Measurements from ENCODE around the gene DAB1. TPM values are rescaled to one million over a fixed set of nuclear protein-coding genes. Genes with fewer than 3 reads are reported as not detected.

Gene DAB1
- total RNA-seq, 1 donor from 2014 or later, result 1.6 TPM

DNA sequence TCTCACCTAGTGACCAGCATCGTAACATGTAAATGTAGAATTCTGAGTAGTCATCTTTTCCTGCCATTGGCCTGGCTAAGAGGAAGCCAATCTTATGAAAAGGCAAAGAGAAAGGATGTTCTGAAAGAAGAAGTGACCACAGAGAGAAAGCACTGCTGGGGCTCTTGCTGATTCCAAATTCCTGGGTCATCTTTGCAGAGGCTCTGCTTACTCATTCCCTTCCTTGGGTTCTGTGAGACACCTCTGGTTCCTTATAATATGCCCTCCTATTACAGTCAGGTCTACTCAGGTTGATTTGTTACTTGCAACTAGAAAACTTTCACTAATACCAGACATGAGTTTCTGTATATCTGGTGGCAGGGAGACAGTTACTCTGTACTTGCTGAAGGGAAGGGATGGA is 259.3 kb downstream of the DAB1 start:
- Histone ChIP-seq H3K27ac (ENCODE audit: low read depth, low read length) (no peak overlapping the region), H3K4me1 (ENCODE audit: insufficient read depth, low read length) (peaks cover 7% of the 10 kb centered on the region), H2AFZ (ENCODE audit: low read depth, low read length) (no peak overlapping the region), H3K36me3 (ENCODE audit: insufficient read depth, low read length) (no peaks in the 10 kb centered on the region), H4K20me1 (ENCODE audit: insufficient read depth, low read length) (no peaks in the 10 kb centered on the region), H3K9ac (ENCODE audit: low read length) (no peak overlapping the region), H3K4me2 (ENCODE audit: low read length) (no peak overlapping the region), H3K9me3 (ENCODE audit: insufficient read depth, low read depth, low read length) (no peaks in the 10 kb centered on the region), H3K79me2 (ENCODE audit: insufficient read depth, low read length) (no peaks in the 10 kb centered on the region), H3K27me3 (ENCODE audit: insufficient read depth, low read length) (peaks cover 2% of the 10 kb centered on the region), H3K4me3 (ENCODE audit: insufficient read depth, low read depth, low read length) (no peak overlapping the region)
- peaks cover 17% of the 10 kb centered on the region for H3K4me1 Mint-ChIP-seq (ENCODE audit: low read depth, unreplicated experiment)
- H3K27me3 Mint-ChIP-seq (ENCODE audit: low read depth, unreplicated experiment), result peaks cover 12% of the 10 kb centered on the region
- no peaks in the 10 kb centered on the region for H3K36me3 Mint-ChIP-seq (ENCODE audit: low read depth, unreplicated experiment)
- TF ChIP-seq EZH2 (IDR thresholded peaks at IDR 0.05; ENCODE audit: insufficient read depth, low read length) (no peak), CTCF (IDR thresholded peaks at IDR 0.05; ENCODE audit: insufficient read depth, low read depth, low read length) (no peak)
- no peak overlapping the region for H3K27ac Mint-ChIP-seq (ENCODE audit: unreplicated experiment)
- DNase-seq (ENCODE audit: low read depth) (no peak), FAIRE-seq (no peak)
- H3K9me3 Mint-ChIP-seq (ENCODE audit: unreplicated experiment), result no peaks in the 10 kb centered on the region
- no peak overlapping the region for H3K4me3 Mint-ChIP-seq (ENCODE audit: unreplicated experiment)

- Histone ChIP-seq H3K4me2 (ENCODE audit: low read length) (no peak overlapping the region), H3K79me2 (ENCODE audit: insufficient read depth, low read length) (no peaks in the 10 kb centered on the region), H3K4me1 (ENCODE audit: insufficient read depth, low read length) (peaks cover 7% of the 10 kb centered on the region), H3K27ac (ENCODE audit: low read depth, low read length) (no peak overlapping the region), H4K20me1 (ENCODE audit: insufficient read depth, low read length) (no peaks in the 10 kb centered on the region), H3K4me3 (ENCODE audit: insufficient read depth, low read depth, low read length) (no peak overlapping the region), H3K9me3 (ENCODE audit: insufficient read depth, low read depth, low read length) (no peaks in the 10 kb centered on the region), H2AFZ (ENCODE audit: low read depth, low read length) (no peak overlapping the region), H3K36me3 (ENCODE audit: insufficient read depth, low read length) (no peaks in the 10 kb centered on the region), H3K9ac (ENCODE audit: low read length) (no peak overlapping the region), H3K27me3 (ENCODE audit: insufficient read depth, low read length) (peaks cover 2% of the 10 kb centered on the region)
- peaks cover 17% of the 10 kb centered on the region for H3K4me1 Mint-ChIP-seq (ENCODE audit: low read depth, unreplicated experiment)
- FAIRE-seq, result no peak
- no peak overlapping the region for H3K27ac Mint-ChIP-seq (ENCODE audit: unreplicated experiment)
- H3K27me3 Mint-ChIP-seq (ENCODE audit: low read depth, unreplicated experiment), result peaks cover 12% of the 10 kb centered on the region
- no peak for DNase-seq (ENCODE audit: low read depth)
- H3K36me3 Mint-ChIP-seq (ENCODE audit: low read depth, unreplicated experiment), result no peaks in the 10 kb centered on the region
- TF ChIP-seq EZH2 (IDR thresholded peaks at IDR 0.05; ENCODE audit: insufficient read depth, low read length) (no peak), CTCF (IDR thresholded peaks at IDR 0.05; ENCODE audit: insufficient read depth, low read depth, low read length) (no peak)
- no peaks in the 10 kb centered on the region for H3K9me3 Mint-ChIP-seq (ENCODE audit: unreplicated experiment)
- no peak overlapping the region for H3K4me3 Mint-ChIP-seq (ENCODE audit: unreplicated experiment)
Measured at GRCh38 chr1:57163789-57164188, 260.1 kb downstream of the DAB1 start.

GRCh38 chr1:57163325-57163724 is 260.5 kb downstream of the DAB1 start:
- no peak overlapping the region for H3K27ac ChIP-seq (ENCODE audit: low read depth, low read length)
- H3K36me3 ChIP-seq (ENCODE audit: insufficient read depth, low read length), result no peaks in the 10 kb centered on the region
- no peak overlapping the region for H3K9ac ChIP-seq (ENCODE audit: low read length)
- H3K4me3 Mint-ChIP-seq (ENCODE audit: unreplicated experiment), result no peak overlapping the region
- DNase-seq (ENCODE audit: low read depth) (no peak), FAIRE-seq (no peak)
- no peak for TF ChIP-seq EZH2 (IDR thresholded peaks at IDR 0.05; ENCODE audit: insufficient read depth, low read length)
- no peak for TF ChIP-seq CTCF (IDR thresholded peaks at IDR 0.05; ENCODE audit: insufficient read depth, low read depth, low read length)
- peaks cover 10% of the 10 kb centered on the region for H3K27me3 Mint-ChIP-seq (ENCODE audit: low read depth, unreplicated experiment)
- H3K36me3 Mint-ChIP-seq (ENCODE audit: low read depth, unreplicated experiment), result no peaks in the 10 kb centered on the region
- no peak overlapping the region for H3K27ac Mint-ChIP-seq (ENCODE audit: unreplicated experiment)
- H2AFZ ChIP-seq (ENCODE audit: low read depth, low read length), result peak overlapping the region; percentile 14
- peaks cover 17% of the 10 kb centered on the region for H3K4me1 Mint-ChIP-seq (ENCODE audit: low read depth, unreplicated experiment)
- no peak overlapping the region for H3K4me3 ChIP-seq (ENCODE audit: insufficient read depth, low read depth, low read length)
- no peaks in the 10 kb centered on the region for H3K9me3 Mint-ChIP-seq (ENCODE audit: unreplicated experiment)
- H3K79me2 ChIP-seq (ENCODE audit: insufficient read depth, low read length), result no peaks in the 10 kb centered on the region
- H3K4me2 ChIP-seq (ENCODE audit: low read length), result no peak overlapping the region
- no peaks in the 10 kb centered on the region for H3K9me3 ChIP-seq (ENCODE audit: insufficient read depth, low read depth, low read length)
- no peaks in the 10 kb centered on the region for H4K20me1 ChIP-seq (ENCODE audit: insufficient read depth, low read length)
- H3K27me3 ChIP-seq (ENCODE audit: insufficient read depth, low read length), result peaks cover 2% of the 10 kb centered on the region
- H3K4me1 ChIP-seq (ENCODE audit: insufficient read depth, low read length), result peaks cover 7% of the 10 kb centered on the region

Data from astrocyte (in vitro differentiated cells and primary cell).